NT2/D1 (cell line): Measurements from ENCODE around the gene PAPOLB.

Experiments used
- SUZ12 ChIP-seq: IDR thresholded peaks from 2 replicates; pipeline ENCODE4 v1.6.1; 2011; ENCODE audit not compliant: insufficient read length, insufficient read depth; ENCODE audit errors: extremely low read depth
- YY1 ChIP-seq: IDR thresholded peaks from 2 replicates; pipeline ENCODE4 v1.6.1; 2011; ENCODE audit not compliant: insufficient read length, insufficient read depth
- ZNF274 ChIP-seq: IDR thresholded peaks from 2 replicates; pipeline ENCODE4 v1.6.1; 2011; ENCODE audit warnings: mild to moderate bottlenecking, low read depth, low read length

DNA sequence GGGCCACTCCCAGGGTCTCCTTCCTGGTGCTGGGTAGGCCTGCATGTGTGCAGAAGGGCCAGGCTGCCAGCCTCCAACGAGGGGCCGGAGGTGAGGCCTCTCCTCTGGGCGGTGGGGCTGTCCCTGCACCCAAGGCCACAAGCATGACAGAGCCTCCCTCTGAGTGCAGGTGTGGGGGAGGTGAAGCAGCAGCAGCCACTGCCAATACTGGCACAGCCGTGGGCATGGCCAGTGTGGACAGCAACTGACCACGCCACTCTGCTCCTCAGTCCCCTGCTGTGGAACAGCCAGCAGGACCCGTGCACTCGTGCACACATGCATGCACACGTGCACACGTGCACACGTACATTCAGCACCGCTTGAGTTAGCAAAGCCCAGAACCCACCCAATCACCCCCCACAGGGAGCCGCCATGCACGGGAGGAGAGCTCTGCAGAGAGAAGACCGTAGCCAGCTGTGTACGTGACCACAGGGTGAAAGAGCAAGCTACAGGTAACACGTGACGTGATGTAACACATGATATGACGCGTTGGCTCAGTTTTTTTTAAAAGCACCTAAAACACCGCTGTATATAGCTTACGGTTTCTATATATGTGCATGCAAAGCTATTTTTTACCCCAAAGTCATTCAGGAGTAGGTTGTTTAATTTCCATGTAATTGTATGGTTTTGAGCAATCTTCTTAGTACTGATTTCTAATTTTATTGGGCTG is 23.1 kb downstream of the PAPOLB start:
- no peak for TF ChIP-seq SUZ12
- no peak for TF ChIP-seq ZNF274
- TF ChIP-seq YY1, result no peak
